Measurements from ENCODE around the gene ADIPOR2. TPM values are rescaled to one million over a fixed set of nuclear protein-coding genes. Genes with fewer than 3 reads are reported as not detected.

Gene ADIPOR2
- total RNA-seq, 1 experiment from 2014 or later: 45.3 TPM

- no peak overlapping the region for H3K4me2 ChIP-seq (ENCODE audit: insufficient read depth, insufficient read length, low read length)
- H3K79me1 ChIP-seq (ENCODE audit: insufficient read depth, low read depth, low read length, poor library complexity, severe bottlenecking): no peaks in the 10 kb centered on the region
- no peak overlapping the region for H4K8ac ChIP-seq (replicated peaks; ENCODE audit: insufficient read length, low read depth, low read length)
- H3K23ac ChIP-seq (ENCODE audit: insufficient read length, low read depth, low read length): no peak overlapping the region
- no peak overlapping the region for H3K14ac ChIP-seq (ENCODE audit: insufficient read depth, low read length)
- H4K20me1 ChIP-seq (ENCODE audit: control insufficient read depth, insufficient read depth, insufficient read length): no peaks in the 10 kb centered on the region
- H3K18ac ChIP-seq (ENCODE audit: insufficient read length, low read depth, low read length): no peak overlapping the region
- no peak overlapping the region for H4K5ac ChIP-seq (ENCODE audit: insufficient read length, low read depth, low read length)
- peaks cover 35 to 42% (median 37%) of the 10 kb centered on the region in 3 experiments for H3K36me3 Mint-ChIP-seq (ENCODE audit: insufficient read depth in 1 of 3, low read depth in 3 of 3)
- no peaks in the 10 kb centered on the region for H3K27me3 ChIP-seq (ENCODE audit: insufficient read depth, low read length)
- H3K4me3 Mint-ChIP-seq: no peak overlapping the region
- H3K4ac ChIP-seq (ENCODE audit: low read depth, low read length): no peak overlapping the region
- no peaks in the 10 kb centered on the region for H3K23me2 ChIP-seq (ENCODE audit: insufficient read length, low read depth, low read length, poor library complexity, severe bottlenecking)
- no peaks in the 10 kb centered on the region for H3K9me3 ChIP-seq (ENCODE audit: control insufficient read depth, low read depth, low read length)
- H3K4me1 Mint-ChIP-seq: peaks cover 2 to 3% of the 10 kb centered on the region in 2 experiments
- no peak overlapping the region for H2BK5ac ChIP-seq (ENCODE audit: insufficient read length, low read length)
- no peak for DNase-seq
- TF ChIP-seq CTCF (conservative IDR thresholded peaks at IDR 0.05): no peak
- H3T11ph ChIP-seq (ENCODE audit: low read length): no peak overlapping the region
- H3K27ac Mint-ChIP-seq: no peak overlapping the region
- H2BK12ac ChIP-seq (ENCODE audit: insufficient read length, low read depth, low read length): no peak overlapping the region
- H4K91ac ChIP-seq (ENCODE audit: insufficient read length, low read depth, low read length): no peak overlapping the region
- WGBS (ENCODE audit: extremely low coverage, insufficient read length, low lambda C conversion rate): no CpG with 5 or more reads among the region's 3 CpGs
- H2BK15ac ChIP-seq (ENCODE audit: low read depth, low read length): no peak overlapping the region
- H3K9ac ChIP-seq (ENCODE audit: extremely low read depth, insufficient read length, low read length): no peak overlapping the region
- H3K9me3 Mint-ChIP-seq: peaks cover 19 to 22% of the 10 kb centered on the region in 2 experiments
- H3K4me1 ChIP-seq (ENCODE audit: insufficient read depth, low read length): no peaks in the 10 kb centered on the region
- H2BK120ac ChIP-seq (ENCODE audit: low read depth, low read length, poor library complexity, severe bottlenecking): no peak overlapping the region
- H2AFZ ChIP-seq (ENCODE audit: low read length): no peak overlapping the region
- peaks cover 3% of the 10 kb centered on the region; the same call in 1 of the 2 replicates for H3K79me2 ChIP-seq (ENCODE audit: insufficient read depth, low read length)
- no peak overlapping the region for H2BK20ac ChIP-seq (ENCODE audit: low read depth, low read length, poor library complexity, severe bottlenecking)
- H3K56ac ChIP-seq (ENCODE audit: insufficient read length, low read depth, low read length): no peak overlapping the region
- no peaks in the 10 kb centered on the region for H3K27me3 Mint-ChIP-seq (ENCODE audit: low read depth)
- H3K27ac ChIP-seq (ENCODE audit: insufficient read length, low read depth, low read length): no peak overlapping the region
- H2AK5ac ChIP-seq (ENCODE audit: insufficient read length, low read length): no peak overlapping the region
Observed at GRCh38 chr12:1750300-1750699, 59.4 kb downstream of the ADIPOR2 start.
